IPS-20b (cell line): ENCODE measurements around the gene MRPL36.
"Not testable (repeated sequence)": the region's sequence is repeated elsewhere in the genome, so short reads cannot be mapped to it uniquely, and the experiment has no call there.

Experiments
- H3K27ac ChIP-seq: one replicate; pipeline ENCODE4 v1.5.1; 2013; ENCODE audit warnings: low read length
- H3K27me3 ChIP-seq: 2 replicates; pipeline ENCODE4 v1.6.1; 2013; ENCODE audit warnings: mild to moderate bottlenecking, low read length, inconsistent platforms; ENCODE audit not compliant: insufficient read depth
- H3K36me3 ChIP-seq: 2 replicates; pipeline ENCODE4 v1.6.1; 2013; ENCODE audit warnings: low read depth, mild to moderate bottlenecking, inconsistent platforms, low read length, moderate library complexity; ENCODE audit not compliant: insufficient read depth
- H3K4me1 ChIP-seq: 2 replicates; pipeline ENCODE4 v1.6.1; 2013; ENCODE audit warnings: mild to moderate bottlenecking, control low read depth, inconsistent platforms, low read length, moderate library complexity; ENCODE audit not compliant: insufficient read depth
- H3K4me3 ChIP-seq: 2 replicates; pipeline ENCODE4 v1.5.1; 2013; ENCODE audit warnings: mild to moderate bottlenecking, low read length, inconsistent platforms
- H3K9ac ChIP-seq: 2 replicates; pipeline ENCODE4 v1.6.1; 2013; ENCODE audit warnings: low read depth, mild to moderate bottlenecking, inconsistent platforms, low read length, moderate library complexity
- H3K9me3 ChIP-seq: 2 replicates; pipeline ENCODE4 v1.6.1; 2013; ENCODE audit warnings: mild to moderate bottlenecking, low read depth, low read length, inconsistent platforms; ENCODE audit not compliant: insufficient read depth

The MRPL36 gene

DNA sequence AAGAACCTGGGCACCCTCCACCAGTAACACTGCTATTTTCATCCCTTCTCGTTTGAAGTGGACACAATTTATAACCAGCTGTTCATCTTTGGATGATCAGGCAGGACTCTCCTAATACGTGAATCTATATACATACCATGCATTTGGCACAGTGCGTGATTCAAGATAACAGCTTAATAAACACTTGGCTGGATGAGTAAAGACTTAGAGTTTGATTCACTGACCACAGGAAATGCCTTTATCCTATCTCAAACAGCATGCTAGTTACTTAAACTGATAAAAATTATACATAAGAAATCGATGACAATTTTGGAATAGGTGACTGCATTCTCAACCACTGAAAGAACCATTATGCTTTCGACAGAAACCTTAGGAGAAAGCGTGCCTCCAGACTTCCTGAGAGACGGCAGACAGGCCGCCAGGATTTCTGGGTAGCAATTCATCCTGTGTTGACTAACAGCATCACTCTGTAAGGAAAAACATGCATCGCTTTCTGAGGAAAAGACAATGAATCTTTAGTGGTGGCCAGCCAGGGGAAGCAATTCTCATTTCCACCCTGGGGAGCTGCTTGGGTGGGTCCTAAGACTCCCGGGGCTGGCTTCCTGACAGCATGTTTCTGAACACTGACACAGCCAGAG lies 9.7 kb downstream of the MRPL36 start:
- H3K36me3 ChIP-seq: no peaks in the 10 kb centered on the region
- H3K9me3 ChIP-seq: no peaks in the 10 kb centered on the region
- H3K4me3 ChIP-seq: no peak overlapping the region
- no peaks in the 10 kb centered on the region for H3K27me3 ChIP-seq
- H3K9ac ChIP-seq: peak overlapping the region; percentile 13; the same call in 1 of the 2 replicates
- H3K4me1 ChIP-seq: peaks cover 13% of the 10 kb centered on the region
- H3K27ac ChIP-seq: no peak overlapping the region

DNA sequence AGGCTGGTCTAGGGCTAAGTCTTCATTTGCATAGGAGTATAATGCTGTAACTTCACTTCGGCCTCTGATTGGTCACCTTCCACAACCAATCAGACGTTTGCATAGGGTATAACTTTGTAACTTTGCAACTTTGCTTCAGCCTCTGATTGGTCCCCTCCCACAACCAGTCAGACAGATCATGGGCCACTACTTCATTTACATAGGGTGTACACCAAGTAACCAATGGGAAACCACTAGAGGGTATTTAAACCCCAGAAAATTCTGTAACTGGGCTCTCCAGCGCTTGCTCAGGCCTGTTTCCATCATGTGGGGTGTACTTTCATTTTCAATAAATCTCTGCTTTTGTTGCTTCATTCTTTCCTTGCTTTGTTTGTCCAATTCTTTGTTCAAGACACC lies 10.2 kb downstream of the MRPL36 start:
- Histone ChIP-seq H3K4me1 (peaks cover 13% of the 10 kb centered on the region), H3K9ac (peak overlapping the region; percentile 13; the same call in 1 of the 2 replicates)
- not testable (repeated sequence) for H3K36me3 ChIP-seq, H3K4me3 ChIP-seq, H3K9me3 ChIP-seq, H3K27ac ChIP-seq, H3K27me3 ChIP-seq

DNA sequence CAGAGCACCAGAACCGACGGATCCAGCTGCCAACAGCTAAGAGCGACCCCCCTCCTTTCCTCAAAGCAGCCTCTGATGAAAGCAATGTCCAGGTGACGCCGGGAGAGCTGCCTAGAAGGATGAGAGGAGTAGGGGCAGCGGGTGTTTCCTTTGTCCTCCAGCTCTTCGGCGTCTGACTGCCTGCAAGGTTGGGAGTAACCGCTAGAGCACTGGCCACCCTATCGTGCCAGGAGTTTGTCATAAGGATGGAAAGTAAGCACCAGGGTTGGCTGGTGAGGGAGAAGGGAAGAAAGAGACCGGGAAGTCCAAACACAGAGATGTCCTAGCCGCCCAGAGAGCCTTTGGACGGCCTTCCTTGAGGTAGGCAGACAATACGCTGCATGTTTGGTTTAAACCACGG lies 10.8 kb downstream of the MRPL36 start:
- Histone ChIP-seq H3K4me1 (peaks cover 13% of the 10 kb centered on the region), H3K4me3 (no peak overlapping the region), H3K36me3 (no peaks in the 10 kb centered on the region), H3K9me3 (no peaks in the 10 kb centered on the region), H3K27me3 (no peaks in the 10 kb centered on the region), H3K9ac (peak overlapping the region; percentile 15; the same call in 1 of the 2 replicates), H3K27ac (no peak overlapping the region)

DNA sequence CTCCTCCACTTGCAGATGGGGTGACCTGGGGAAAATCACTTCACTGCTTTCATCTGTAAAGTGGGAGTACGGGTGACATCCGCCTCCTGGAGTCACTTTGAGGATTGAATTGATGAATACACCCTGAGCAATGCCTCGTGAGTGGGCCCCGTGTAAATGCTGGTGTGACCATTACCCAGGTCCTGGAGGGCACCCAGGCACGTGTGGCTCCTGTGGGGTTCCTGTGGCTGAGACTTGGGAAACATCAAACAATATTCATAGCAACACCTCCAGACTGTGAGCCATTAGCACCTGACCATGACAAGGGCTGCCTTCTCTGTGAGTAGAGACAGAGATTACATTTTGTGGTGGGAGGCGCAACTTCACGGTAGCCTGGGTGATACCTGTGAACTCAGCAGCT lies 11.4 kb downstream of the MRPL36 start:
- H3K9me3 ChIP-seq: no peaks in the 10 kb centered on the region
- H3K27me3 ChIP-seq: no peaks in the 10 kb centered on the region
- no peak overlapping the region for H3K27ac ChIP-seq
- H3K9ac ChIP-seq: no peak overlapping the region
- H3K4me1 ChIP-seq: peaks cover 13% of the 10 kb centered on the region
- no peaks in the 10 kb centered on the region for H3K36me3 ChIP-seq
- H3K4me3 ChIP-seq: no peak overlapping the region

DNA sequence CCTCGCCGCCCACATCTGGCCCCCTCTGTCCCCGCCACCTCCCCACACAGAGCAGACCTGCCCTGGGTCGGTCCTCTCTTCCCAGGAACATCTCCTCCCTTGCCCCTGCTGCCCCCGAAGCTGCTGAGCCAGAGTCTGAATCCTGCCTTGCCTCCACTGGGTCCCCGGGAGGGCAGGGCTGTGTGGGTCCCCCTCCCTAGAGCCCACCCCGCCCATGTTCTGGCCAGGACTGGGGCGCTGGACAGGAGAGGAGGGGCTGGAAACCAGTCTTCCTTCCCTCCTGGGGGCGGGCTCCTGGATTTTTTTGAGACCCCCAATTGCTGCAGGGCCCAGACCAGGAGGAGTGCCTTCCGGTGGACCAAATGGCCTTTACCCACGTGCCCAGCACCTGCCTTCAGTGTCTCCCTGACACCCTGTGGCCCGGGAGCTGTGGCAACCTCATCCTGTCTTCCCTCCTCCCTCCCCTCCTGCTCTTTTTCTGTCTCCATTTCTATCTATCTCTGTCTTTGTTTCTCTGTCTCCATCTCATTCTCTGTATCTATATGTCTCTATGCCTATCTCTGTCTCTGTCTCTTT lies 12.1 kb downstream of the MRPL36 start:
- Histone ChIP-seq H3K27me3 (no peaks in the 10 kb centered on the region), H3K4me1 (peaks cover 13% of the 10 kb centered on the region), H3K36me3 (no peaks in the 10 kb centered on the region), H3K4me3 (no peak overlapping the region), H3K9ac (no peak overlapping the region), H3K9me3 (no peaks in the 10 kb centered on the region), H3K27ac (no peak overlapping the region)

DNA sequence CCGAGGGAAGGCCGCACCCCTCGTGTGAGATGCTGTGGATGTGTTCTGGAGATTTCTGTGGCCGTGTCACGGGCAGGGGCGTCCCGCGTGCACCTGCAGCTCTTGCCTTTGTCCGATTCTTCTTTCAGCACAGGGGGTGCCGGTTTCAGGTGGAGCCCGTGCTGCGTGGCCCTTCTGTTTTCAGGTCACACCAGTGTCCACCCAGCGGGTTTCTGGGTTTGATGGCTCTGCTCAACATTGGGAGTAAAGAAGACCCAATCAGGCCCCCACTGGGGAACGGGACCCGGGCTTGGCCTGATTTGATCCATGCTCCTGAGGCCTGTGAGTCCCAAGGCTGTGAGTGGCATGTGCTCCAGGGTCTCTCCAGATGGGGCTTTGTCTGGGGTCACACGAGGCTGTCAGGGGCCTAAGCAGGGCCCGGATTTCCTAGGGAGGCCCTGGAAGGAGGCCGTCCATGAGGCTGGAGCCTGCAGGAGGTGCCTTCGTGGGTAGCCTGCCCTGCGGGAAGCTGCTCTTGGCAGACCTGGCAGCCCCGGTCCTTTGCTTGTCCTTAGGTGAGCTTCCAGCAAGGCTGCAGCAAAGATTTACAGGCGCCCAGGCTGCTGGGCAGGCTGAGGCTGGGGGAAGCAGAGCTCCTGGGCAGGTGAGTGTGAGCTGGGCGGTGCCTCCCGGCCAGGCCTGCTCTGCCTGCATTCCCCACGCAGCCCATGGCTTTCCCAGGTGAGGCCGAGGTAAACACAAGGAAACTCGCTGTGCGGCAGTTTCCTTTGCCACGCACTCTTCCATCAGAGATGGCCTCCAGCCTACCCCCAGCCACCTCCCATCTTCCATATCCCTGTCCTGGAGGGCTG lies 12.8 kb downstream of the MRPL36 start:
- Histone ChIP-seq H3K27ac (no peak overlapping the region), H3K27me3 (no peaks in the 10 kb centered on the region), H3K4me1 (peaks cover 13% of the 10 kb centered on the region), H3K4me3 (no peak overlapping the region), H3K36me3 (no peaks in the 10 kb centered on the region), H3K9me3 (no peaks in the 10 kb centered on the region), H3K9ac (no peak overlapping the region)

DNA sequence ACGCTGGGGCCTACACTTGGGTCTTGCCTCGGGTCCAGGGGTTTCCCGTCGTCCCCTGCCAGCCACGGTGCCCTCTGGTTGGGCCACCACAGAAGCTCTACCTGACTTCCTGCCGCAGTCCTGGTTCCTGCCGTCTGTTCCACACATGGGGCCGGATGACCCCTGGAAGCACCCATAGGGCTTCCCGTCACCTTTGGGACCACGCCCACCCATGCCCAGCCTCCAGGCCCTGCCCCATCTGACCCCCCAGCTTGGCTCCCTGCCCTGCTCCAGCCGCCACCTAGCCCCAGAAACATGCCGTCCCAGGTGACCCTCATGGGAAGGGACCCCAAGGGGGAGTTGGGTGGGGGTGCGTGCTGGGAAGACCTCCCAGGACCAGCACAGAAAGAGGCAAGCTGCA lies 13.7 kb downstream of the MRPL36 start:
- H3K36me3 ChIP-seq: no peaks in the 10 kb centered on the region
- H3K4me3 ChIP-seq: no peak overlapping the region
- no peaks in the 10 kb centered on the region for H3K9me3 ChIP-seq
- H3K4me1 ChIP-seq: peaks cover 13% of the 10 kb centered on the region
- no peak overlapping the region for H3K9ac ChIP-seq
- no peak overlapping the region for H3K27ac ChIP-seq
- no peaks in the 10 kb centered on the region for H3K27me3 ChIP-seq

DNA sequence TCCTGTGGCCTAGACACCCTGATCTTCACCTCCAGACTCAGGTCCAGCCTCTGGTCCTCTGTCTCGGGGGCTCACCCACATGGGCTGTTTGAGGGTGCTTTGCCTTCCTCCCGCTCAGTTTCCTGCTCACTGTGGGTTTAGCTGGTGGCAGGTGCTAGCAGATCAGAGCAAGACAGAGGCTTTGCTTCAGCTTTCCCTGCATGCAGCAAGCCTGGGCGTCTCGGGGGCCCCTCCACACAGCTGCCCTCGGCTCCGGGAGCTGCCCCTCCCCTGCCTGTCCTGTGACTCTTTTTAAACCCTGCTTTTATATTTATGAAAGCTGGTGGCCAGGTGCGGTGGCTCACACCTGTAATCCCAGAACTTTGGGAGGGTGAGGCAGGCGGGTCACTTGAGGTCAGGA lies 14.6 kb downstream of the MRPL36 start:
- H3K9me3 ChIP-seq: no peaks in the 10 kb centered on the region
- no peak overlapping the region for H3K4me3 ChIP-seq
- no peak overlapping the region for H3K27ac ChIP-seq
- no peak overlapping the region for H3K9ac ChIP-seq
- no peaks in the 10 kb centered on the region for H3K27me3 ChIP-seq
- H3K36me3 ChIP-seq: no peaks in the 10 kb centered on the region
- peaks cover 8% of the 10 kb centered on the region for H3K4me1 ChIP-seq

DNA sequence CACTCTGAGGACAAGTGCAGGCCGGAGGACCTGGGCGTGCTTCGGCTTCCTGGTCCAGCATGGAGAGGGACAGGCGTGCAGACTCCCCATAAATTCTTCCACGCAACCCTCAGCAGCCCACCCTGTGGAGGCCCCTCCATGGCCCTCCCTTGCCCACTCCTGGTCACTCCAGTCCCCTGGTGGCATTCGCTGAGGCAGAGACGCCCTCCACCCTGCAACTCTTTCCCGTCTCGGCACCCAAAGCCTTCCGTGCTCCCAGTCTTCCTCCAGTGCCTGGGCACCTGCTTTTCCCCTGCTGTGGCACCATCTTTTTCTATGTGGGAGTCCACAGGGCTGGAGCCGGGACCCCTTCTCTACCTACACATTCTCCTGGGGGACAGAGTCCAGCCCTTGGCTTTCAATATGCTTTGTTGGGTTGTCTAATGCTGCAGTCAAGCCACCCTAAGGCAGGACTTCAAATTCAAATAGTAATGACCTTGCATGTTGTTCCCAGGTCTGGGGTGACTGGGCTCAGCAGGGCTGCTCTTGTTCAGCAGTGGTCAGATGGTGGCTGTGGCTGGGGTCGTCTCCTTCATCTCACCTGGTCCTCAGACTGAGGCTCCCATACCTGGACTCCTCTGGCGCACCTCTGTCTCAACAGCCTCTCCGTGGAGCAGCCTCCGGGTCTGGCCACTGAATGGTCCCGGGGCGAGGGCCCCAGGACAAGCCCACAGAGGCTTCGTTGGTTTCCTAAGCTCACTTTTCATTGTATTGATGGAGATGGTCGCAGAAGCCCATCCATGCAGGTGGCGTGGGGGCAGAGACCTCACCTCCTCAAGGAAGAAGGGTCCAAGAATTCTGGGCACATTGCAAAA lies 15.2 kb downstream of the MRPL36 start:
- Histone ChIP-seq H3K9me3 (no peaks in the 10 kb centered on the region), H3K4me3 (no peak overlapping the region), H3K9ac (no peak overlapping the region), H3K36me3 (no peaks in the 10 kb centered on the region), H3K27ac (no peak overlapping the region), H3K4me1 (peaks cover 2% of the 10 kb centered on the region), H3K27me3 (no peaks in the 10 kb centered on the region)

DNA sequence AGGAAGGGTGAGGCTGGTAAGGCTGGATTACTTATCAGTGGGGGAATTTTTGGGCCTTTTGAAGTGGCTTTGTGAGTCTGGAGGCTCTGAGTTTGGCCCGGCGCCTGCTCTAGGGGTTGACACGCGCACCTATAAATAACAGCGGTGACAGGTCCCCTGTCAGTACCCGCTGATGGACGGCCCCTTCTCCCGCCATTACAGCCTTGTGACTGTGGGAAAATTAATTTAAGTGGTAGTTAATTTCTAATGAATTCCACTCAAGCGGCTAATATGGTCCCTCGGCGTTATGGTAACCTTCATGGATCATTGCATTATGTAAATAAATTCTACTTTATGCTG lies 16.5 kb downstream of the MRPL36 start:
- H3K4me3 ChIP-seq: no peak overlapping the region
- H3K36me3 ChIP-seq: no peaks in the 10 kb centered on the region
- no peak overlapping the region for H3K9ac ChIP-seq

DNA sequence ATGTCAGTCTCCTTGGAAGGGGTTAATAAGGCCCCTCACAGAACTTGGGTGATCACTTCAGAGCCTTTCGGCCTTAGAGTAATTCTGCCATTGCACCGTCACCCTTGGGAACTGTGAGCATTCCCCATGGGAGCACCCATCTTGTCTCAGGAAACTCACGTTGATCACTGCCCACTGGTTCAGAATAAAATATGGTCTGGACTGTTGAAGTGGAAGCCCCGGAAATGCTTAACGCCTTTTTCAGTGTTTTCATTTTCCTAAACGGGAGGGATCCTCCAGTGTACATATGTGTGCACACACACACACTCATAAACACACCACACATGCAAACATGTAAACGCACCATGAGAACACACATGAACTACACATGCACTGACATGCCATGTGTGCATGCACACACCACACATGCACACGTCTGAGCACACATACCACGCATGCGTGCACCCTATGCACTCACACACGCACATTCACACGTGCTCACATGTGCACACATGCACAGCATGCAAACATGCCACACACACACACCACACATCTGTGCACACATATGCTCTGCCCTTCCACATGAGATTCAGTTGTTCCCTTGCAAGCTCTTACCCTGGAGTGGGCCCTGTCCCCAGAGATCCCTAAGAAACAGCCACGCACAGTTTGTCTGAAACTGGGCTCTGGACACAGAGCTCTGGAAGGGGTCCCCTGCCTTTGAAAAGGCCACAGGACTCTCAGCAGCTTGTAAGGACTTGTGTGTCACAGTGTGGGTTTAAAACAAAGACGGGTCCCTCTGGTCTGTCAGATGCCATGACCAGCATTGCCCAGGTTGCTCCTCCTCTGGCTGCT lies 17.0 kb downstream of the MRPL36 start:
- no peaks in the 10 kb centered on the region for H3K27me3 ChIP-seq

More for the DNA sequence above, 16.5 kb downstream of the MRPL36 start:
- no peaks in the 10 kb centered on the region for H3K27me3 ChIP-seq
- H3K27ac ChIP-seq: no peak overlapping the region
- no peaks in the 10 kb centered on the region for H3K9me3 ChIP-seq
- no peaks in the 10 kb centered on the region for H3K4me1 ChIP-seq

More for the DNA sequence above, 17.0 kb downstream of the MRPL36 start:
- Histone ChIP-seq H3K4me3 (no peak overlapping the region), H3K4me1 (no peaks in the 10 kb centered on the region), H3K9ac (no peak overlapping the region), H3K27ac (no peak overlapping the region), H3K36me3 (no peaks in the 10 kb centered on the region), H3K9me3 (no peaks in the 10 kb centered on the region)
